ENCODE results near the gene AIF1L.

DNA sequence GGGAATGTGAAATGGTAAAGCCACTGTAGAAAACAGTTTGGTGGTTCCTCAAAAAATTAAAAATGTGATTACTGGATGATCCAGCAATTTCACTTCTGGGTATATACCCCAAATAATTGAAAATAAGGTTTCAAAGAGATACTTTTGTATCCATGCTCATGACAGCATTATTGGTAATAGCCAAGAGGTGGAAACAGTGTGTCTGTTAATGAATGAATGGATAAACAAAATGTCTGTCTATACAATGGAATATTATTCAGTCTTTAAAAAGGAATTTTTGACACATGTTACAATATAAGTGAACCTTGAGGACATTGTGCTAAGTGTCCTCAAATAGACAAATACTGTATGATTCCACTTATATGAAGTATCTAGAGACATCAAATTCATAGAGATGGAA is 69.2 kb downstream of the AIF1L start:
- TF ChIP-seq, protein P1, sequence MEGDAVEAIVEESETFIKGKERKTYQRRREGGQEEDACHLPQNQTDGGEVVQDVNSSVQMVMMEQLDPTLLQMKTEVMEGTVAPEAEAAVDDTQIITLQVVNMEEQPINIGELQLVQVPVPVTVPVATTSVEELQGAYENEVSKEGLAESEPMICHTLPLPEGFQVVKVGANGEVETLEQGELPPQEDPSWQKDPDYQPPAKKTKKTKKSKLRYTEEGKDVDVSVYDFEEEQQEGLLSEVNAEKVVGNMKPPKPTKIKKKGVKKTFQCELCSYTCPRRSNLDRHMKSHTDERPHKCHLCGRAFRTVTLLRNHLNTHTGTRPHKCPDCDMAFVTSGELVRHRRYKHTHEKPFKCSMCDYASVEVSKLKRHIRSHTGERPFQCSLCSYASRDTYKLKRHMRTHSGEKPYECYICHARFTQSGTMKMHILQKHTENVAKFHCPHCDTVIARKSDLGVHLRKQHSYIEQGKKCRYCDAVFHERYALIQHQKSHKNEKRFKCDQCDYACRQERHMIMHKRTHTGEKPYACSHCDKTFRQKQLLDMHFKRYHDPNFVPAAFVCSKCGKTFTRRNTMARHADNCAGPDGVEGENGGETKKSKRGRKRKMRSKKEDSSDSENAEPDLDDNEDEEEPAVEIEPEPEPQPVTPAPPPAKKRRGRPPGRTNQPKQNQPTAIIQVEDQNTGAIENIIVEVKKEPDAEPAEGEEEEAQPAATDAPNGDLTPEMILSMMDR (IDR thresholded peaks at IDR 0.05; ENCODE audit: insufficient read depth, low read length, poor library complexity, severe bottlenecking) = no peak
- no peak for TF ChIP-seq EZH2phosphoT487 (conservative IDR thresholded peaks at IDR 0.05; ENCODE audit: low read length)
